Body of pancreas (tissue), 4 donors: Measurements from ENCODE around the gene ACAP3. TPM values are rescaled to one million over a fixed set of nuclear protein-coding genes. Genes with fewer than 3 reads are reported as not detected.

ENCODE experiments used
- ATAC-seq: fragments of 150-250 bp; one replicate; pipeline ENCODE4 v1.9.1; 2016
- DNase-seq, 4 donors: peaks; one replicate each; pipeline ENCODE4 v3.0.0-alpha.2; 2019
- H3K27ac ChIP-seq, 4 donors: fragments of 200-600 bp; sonication (generic); 1 replicate in 3 of 4; 2 replicates in 1 of 4; pipeline versions ENCODE4 v1.5.1 to v1.6.1; 2016 to 2019; ENCODE audit warnings: mild to moderate bottlenecking in 1 of 4, mixed read lengths in 1 of 4, moderate library complexity in 1 of 4
- H3K27me3 ChIP-seq, 2 donors: fragments of 200-600 bp; sonication (generic); one replicate each; pipeline ENCODE4 v1.6.0; 2016; ENCODE audit warnings: mild to moderate bottlenecking in 1 of 2
- H3K36me3 ChIP-seq, 2 donors: fragments of 200-600 bp; sonication (generic); replicated peaks in 1 of 2; 2 replicates each; pipeline ENCODE4 v1.5.1; 2016; ENCODE audit warnings: low read depth in 2 of 2; ENCODE audit not compliant: insufficient read depth in 1 of 2
- H3K4me1 ChIP-seq: fragments of 200-600 bp; sonication (generic); one replicate; pipeline ENCODE4 v1.6.0; 2016
- H3K4me3 ChIP-seq, 2 donors: fragments of 200-600 bp; sonication (generic); 1 replicate in 1 of 2; 2 replicates in 1 of 2; pipeline ENCODE4 v1.5.1; 2016 to 2019
- H3K9me3 ChIP-seq, 3 donors: fragments of 200-600 bp; sonication (generic); 1 replicate in 2 of 3; 2 replicates in 1 of 3; pipeline ENCODE4 v1.5.1; 2016
- POLR2A ChIP-seq, 3 donors: fragments of 450-650 bp; IDR thresholded peaks; one replicate each; pipeline ENCODE4 v1.6.1; 2016; ENCODE audit warnings: antibody characterized with exemption in 3 of 3, mild to moderate bottlenecking in 2 of 3
- WGBS, 2 donors: methylation state at CpG; one replicate each; pipeline ENCODE4 v1.1.5; 2017; 5-methylcytosine and 5-hydroxymethylcytosine counted together
- intact Hi-C: fragments of 100-400 bp; cut with DNase I; formaldehyde crosslinking; loops from one replicate; pipeline ENCODE4 v1.15.1; 2023
- total RNA-seq, 2 donors: library from RNA; depleted of rRNA; stranded (reverse); fragments of >200 nt; gene quantifications; one replicate each; pipeline ENCODE4 v1.1.0, GENCODE V29; 2016
- TF ChIP-seq, protein P1 (sequence below), 7 experiments: fragments of 450-650 bp in 4 of 7; fragments of 200-600 bp in 3 of 7; sonication (generic) in 3 of 7; IDR thresholded peaks; one replicate each; pipeline ENCODE4 v1.5.1; 2016 to 2019; ENCODE audit warnings: antibody characterized with exemption in 7 of 7

ACAP3 gene
- total RNA-seq, 2 donors from 2014 or later = 37.9 to 53.7 TPM

- DNase-seq (no peak), ATAC-seq (no peak)
- Histone ChIP-seq H3K4me3 (no peak overlapping the region), H3K27ac (no peak overlapping the region), H3K4me1 (peaks cover 10% of the 10 kb centered on the region), H3K27me3 (no peaks in the 10 kb centered on the region), H3K9me3 (no peaks in the 10 kb centered on the region), H3K36me3 (peaks cover 0 to 13% of the 10 kb centered on the region in 2 donors)
- intact Hi-C loops = no loop called here
- TF ChIP-seq, protein P1, sequence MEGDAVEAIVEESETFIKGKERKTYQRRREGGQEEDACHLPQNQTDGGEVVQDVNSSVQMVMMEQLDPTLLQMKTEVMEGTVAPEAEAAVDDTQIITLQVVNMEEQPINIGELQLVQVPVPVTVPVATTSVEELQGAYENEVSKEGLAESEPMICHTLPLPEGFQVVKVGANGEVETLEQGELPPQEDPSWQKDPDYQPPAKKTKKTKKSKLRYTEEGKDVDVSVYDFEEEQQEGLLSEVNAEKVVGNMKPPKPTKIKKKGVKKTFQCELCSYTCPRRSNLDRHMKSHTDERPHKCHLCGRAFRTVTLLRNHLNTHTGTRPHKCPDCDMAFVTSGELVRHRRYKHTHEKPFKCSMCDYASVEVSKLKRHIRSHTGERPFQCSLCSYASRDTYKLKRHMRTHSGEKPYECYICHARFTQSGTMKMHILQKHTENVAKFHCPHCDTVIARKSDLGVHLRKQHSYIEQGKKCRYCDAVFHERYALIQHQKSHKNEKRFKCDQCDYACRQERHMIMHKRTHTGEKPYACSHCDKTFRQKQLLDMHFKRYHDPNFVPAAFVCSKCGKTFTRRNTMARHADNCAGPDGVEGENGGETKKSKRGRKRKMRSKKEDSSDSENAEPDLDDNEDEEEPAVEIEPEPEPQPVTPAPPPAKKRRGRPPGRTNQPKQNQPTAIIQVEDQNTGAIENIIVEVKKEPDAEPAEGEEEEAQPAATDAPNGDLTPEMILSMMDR (IDR thresholded peaks at IDR 0.05) = no peak
- TF ChIP-seq POLR2A (IDR thresholded peaks at IDR 0.05) = no peak
- WGBS, 2 donors = 95 to 98% methylated on average over 21 to 27 of the region's 32 CpGs
Measured at GRCh38 chr1:1336931-1337792, 29.4 kb upstream of the ACAP3 start.

GRCh38 chr1:1336446-1336845 lies 28.7 kb upstream of the ACAP3 start:
- no peak for DNase-seq
- 92 to 93% methylated on average over 13 to 25 of the region's 26 CpGs for WGBS, 2 donors

DNA sequence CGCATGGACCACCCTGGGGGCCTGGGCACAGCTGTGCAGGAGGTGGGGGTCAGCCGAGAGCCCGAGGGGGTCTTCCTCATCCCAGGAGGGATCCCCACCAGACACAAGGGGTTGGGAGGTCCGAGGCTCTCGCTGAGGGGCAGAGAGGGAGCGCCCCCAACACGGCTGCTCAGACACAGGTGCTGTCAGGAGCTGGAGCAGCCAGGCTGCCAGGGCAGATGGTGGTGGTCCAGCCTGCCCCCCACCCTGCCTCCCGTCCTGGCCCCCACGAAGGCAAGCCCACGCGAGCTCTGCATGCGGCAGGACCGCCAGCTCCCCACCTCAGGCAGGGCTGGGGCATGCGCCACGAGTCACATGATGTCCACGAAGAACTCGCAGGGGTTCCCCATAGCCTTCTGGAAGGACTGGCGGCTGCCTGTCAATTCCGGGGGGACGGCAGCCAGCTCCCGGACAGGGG lies 28.1 kb upstream of the ACAP3 start:
- 93 to 95% methylated on average over 10 to 14 of the region's 21 CpGs for WGBS, 2 donors
- TF ChIP-seq, protein P1 (IDR thresholded peaks at IDR 0.05) = no peak
- TF ChIP-seq POLR2A (IDR thresholded peaks at IDR 0.05) = no peak
- intact Hi-C loops = no loop called here
- no peak for ATAC-seq
- H3K36me3 ChIP-seq = peaks cover 0 to 10% of the 10 kb centered on the region in 2 donors
- no peaks in the 10 kb centered on the region for H3K9me3 ChIP-seq
- H3K27ac ChIP-seq = no peak overlapping the region
- peaks cover 10% of the 10 kb centered on the region for H3K4me1 ChIP-seq
- no peak overlapping the region for H3K4me3 ChIP-seq
- no peak for DNase-seq
- H3K27me3 ChIP-seq = no peaks in the 10 kb centered on the region

More at GRCh38 chr1:1336446-1336845, 28.7 kb upstream of the ACAP3 start:
- Histone ChIP-seq H3K4me3 (no peak overlapping the region), H3K4me1 (peaks cover 10% of the 10 kb centered on the region), H3K27me3 (no peaks in the 10 kb centered on the region), H3K9me3 (no peaks in the 10 kb centered on the region), H3K27ac (no peak overlapping the region), H3K36me3 (peaks cover 0 to 12% of the 10 kb centered on the region in 2 donors)
- no peak for ATAC-seq
- intact Hi-C loops = no loop called here
- TF ChIP-seq, protein P1 (IDR thresholded peaks at IDR 0.05) = no peak
- TF ChIP-seq POLR2A (IDR thresholded peaks at IDR 0.05) = no peak

- WGBS, 2 donors = 79 to 82% methylated on average over 12 to 16 of the region's 16 CpGs
- Histone ChIP-seq H3K27ac (no peak overlapping the region), H3K9me3 (no peaks in the 10 kb centered on the region), H3K36me3 (peaks cover 0 to 10% of the 10 kb centered on the region in 2 donors), H3K27me3 (no peaks in the 10 kb centered on the region), H3K4me1 (peaks cover 10% of the 10 kb centered on the region), H3K4me3 (no peak overlapping the region)
- no peak for ATAC-seq
- intact Hi-C loops = no loop called here
- TF ChIP-seq, protein P1 (IDR thresholded peaks at IDR 0.05) = no peak
- no peak for TF ChIP-seq POLR2A (IDR thresholded peaks at IDR 0.05)
- no peak for DNase-seq
Measured at GRCh38 chr1:1335283-1335682, 27.6 kb upstream of the ACAP3 start.
